Retina (tissue), 1 donor: ENCODE data around the gene PHOSPHO1.
A peak's percentile ranks its signal among the peaks of the same experiment; 100 is the strongest.
"Not testable (repeated sequence)": the region's sequence is repeated elsewhere in the genome, so short reads cannot be mapped to it uniquely, and the experiment has no call there.

Experiments
- DNase-seq: peaks from one replicate; pipeline ENCODE4 v3.0.0-alpha.2; 2016

Gene PHOSPHO1

GRCh38 chr17:49191409-49191916, 39.1 kb downstream of the PHOSPHO1 start:
- DNase-seq: no peak

GRCh38 chr17:49190932-49191331, 39.7 kb downstream of the PHOSPHO1 start:
- DNase-seq: no peak

- DNase-seq: no peak
These were observed 43.3 kb downstream of the PHOSPHO1 start for GRCh38 chr17:49187301-49187700.

- DNase-seq: not testable (repeated sequence)
These were observed 45.2 kb downstream of the PHOSPHO1 start for GRCh38 chr17:49185381-49185780.

GRCh38 chr17:49184522-49184921, 46.1 kb downstream of the PHOSPHO1 start:
- not testable (repeated sequence) for DNase-seq

- DNase-seq: no peak
These were observed 46.8 kb downstream of the PHOSPHO1 start for GRCh38 chr17:49183801-49184200.

- no peak for DNase-seq
These were observed 47.2 kb downstream of the PHOSPHO1 start for GRCh38 chr17:49183341-49183740.

- no peak for DNase-seq
These were observed 49.5 kb downstream of the PHOSPHO1 start for GRCh38 chr17:49180998-49181635.

- peak; percentile 60 for DNase-seq
These were observed 50.3 kb downstream of the PHOSPHO1 start for GRCh38 chr17:49180303-49180702.

GRCh38 chr17:49175978-49176377, 54.6 kb downstream of the PHOSPHO1 start:
- DNase-seq: not testable (repeated sequence)
